ENCODE measurements around the gene ATP2B3.

DNA sequence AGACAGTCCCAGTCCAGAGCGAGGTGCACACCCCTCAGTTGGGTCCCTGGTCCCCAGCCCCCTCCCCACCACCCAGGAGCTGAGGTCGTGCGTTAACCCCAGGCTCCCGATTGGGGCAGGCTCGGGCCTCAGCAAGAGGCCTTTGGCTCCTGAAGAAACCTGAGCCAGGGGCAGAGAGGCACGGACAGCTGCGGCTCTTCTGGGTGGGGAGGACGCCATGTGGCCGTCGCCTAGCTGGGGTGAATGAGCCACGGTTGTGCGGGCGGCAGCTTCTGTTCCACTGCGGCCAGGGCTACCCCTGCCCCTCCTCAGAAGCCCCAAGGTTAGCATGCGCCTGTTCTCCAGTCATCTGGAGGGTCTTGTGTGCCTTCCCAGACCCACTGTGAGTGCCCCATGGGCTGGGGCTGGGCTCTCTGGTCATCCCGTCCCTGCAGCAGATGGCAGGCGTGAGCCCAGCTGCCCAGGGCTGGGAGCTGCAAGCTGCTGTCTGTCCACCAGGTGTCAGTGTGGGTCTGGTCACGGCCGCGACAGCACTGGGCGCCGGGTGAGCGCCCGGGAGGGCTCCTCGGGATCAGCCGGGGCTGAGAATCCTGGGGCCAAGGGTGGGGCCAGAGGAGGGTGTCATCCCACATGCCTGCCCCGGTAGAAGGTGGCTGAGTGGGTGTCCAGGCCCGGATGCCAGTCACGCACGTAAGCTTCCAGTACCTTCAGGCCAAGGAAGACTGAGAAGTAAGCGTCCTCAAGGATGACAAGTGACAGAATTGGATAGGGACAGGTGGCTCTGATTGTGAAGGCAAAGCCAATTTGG is 21.9 kb downstream of the ATP2B3 start:
- TF ChIP-seq BHLHE40 (IDR thresholded peaks at IDR 0.05; ENCODE audit: borderline replicate concordance) (no peak), SP1 (IDR thresholded peaks at IDR 0.05) (no peak), NFRKB (IDR thresholded peaks at IDR 0.05) (no peak), FOXM1 (IDR thresholded peaks at IDR 0.05; ENCODE audit: borderline replicate concordance) (no peak), SUZ12 (IDR thresholded peaks at IDR 0.05) (no peak)
